Measurements from ENCODE around the gene GRN.

DNA sequence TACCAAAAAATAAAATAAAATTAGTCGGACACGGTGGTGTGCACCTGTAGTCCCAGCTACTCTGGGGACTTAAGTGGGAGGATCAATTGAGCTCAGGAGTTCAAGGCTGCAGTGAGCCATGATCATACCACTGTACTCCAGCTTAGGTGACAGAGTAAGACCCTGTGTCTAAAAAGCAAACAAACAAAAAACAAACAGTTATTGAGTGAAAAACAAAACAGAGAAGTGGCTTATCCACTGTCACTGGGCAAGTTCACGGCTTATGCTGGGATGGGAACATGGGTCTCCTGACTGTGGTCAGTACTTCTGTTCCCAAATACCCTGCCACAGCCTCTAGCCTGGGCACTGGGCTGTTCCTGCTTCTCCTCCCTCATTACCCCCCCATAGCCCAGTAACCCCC lies 9.5 kb upstream of the GRN start:
- TF ChIP-seq CTCF (IDR thresholded peaks at IDR 0.05 in 4 of 5, conservative IDR thresholded peaks at IDR 0.05 in 1 of 5) (no peak), POLR2A (IDR thresholded peaks at IDR 0.05) (no peak)

Data from gastrocnemius medialis (tissue), 4 donors.